Left lobe of liver (tissue), 2 donors: ENCODE data around the gene SLC50A1. TPM values are rescaled to one million over a fixed set of nuclear protein-coding genes. Genes with fewer than 3 reads are reported as not detected.
A peak's percentile ranks its signal among the peaks of the same experiment; 100 is the strongest.
"Not testable (repeated sequence)": the region's sequence is repeated elsewhere in the genome, so short reads cannot be mapped to it uniquely, and the experiment has no call there.

ENCODE experiments used
- ATAC-seq: fragments of 200-7000 bp; cut with Tn5 transposase; one replicate; pipeline ENCODE4 v1.9.1; 2020; ENCODE audit warnings: mild to moderate bottlenecking, moderate library complexity
- DNase-seq: peaks from one replicate; pipeline ENCODE4 v3.0.0-alpha.2; 2020; ENCODE audit warnings: low spot score
- total RNA-seq: library from RNA; stranded (reverse); gene quantifications from one replicate; pipeline ENCODE4 v1.2.1, GENCODE V29; 2021
- donor health status: DM: no; HTN: no; CAD: no; lungs with moderate emphysema.
- donor health status: DM: no; HTN: yes; CAD: no.

The SLC50A1 gene
- total RNA-seq, 1 donor from 2014 or later, result 22.4 TPM

GRCh38 chr1:155134322-155134721 is 1.3 kb upstream of the SLC50A1 start:
- ATAC-seq (no peak), DNase-seq (no peak)

- ATAC-seq (peak; percentile 49), DNase-seq (peak; percentile 88)
These were observed 705 bp upstream of the SLC50A1 start for GRCh38 chr1:155134880-155135414.

- ATAC-seq (no peak), DNase-seq (no peak)
These were observed 1.1 kb downstream of the SLC50A1 start for GRCh38 chr1:155136748-155137147.

GRCh38 chr1:155137154-155137949 is 1.7 kb downstream of the SLC50A1 start:
- no peak for ATAC-seq
- no peak for DNase-seq

- ATAC-seq, result peak; percentile 76
These were observed 4.4 kb downstream of the SLC50A1 start, which contains the start of gene DPM3 for GRCh38 chr1:155139895-155140629. Gene DPM3, minus strand, starts transcription at chr1:155140531. Its CDS starts 291 bp downstream, at chr1:155140240.

GRCh38 chr1:155140630-155140953 is 4.9 kb downstream of the SLC50A1 start:
- no peak for ATAC-seq
- DNase-seq, result no peak

More at GRCh38 chr1:155139895-155140629, 4.4 kb downstream of the SLC50A1 start, which contains the start of gene DPM3:
- peak; percentile 91 for DNase-seq

- no peak for ATAC-seq
- DNase-seq, result no peak
These were observed 6.1 kb downstream of the SLC50A1 start for GRCh38 chr1:155141749-155142148.

GRCh38 chr1:155145491-155145890 is 9.8 kb downstream of the SLC50A1 start:
- DNase-seq (no peak), ATAC-seq (no peak)

- not testable (repeated sequence) for ATAC-seq, DNase-seq
These were observed 20.5 kb downstream of the SLC50A1 start for GRCh38 chr1:155155996-155156643.

- ATAC-seq (no peak), DNase-seq (no peak)
These were observed 23.3 kb downstream of the SLC50A1 start for GRCh38 chr1:155158991-155159390.

GRCh38 chr1:155160128-155160527 is 24.5 kb downstream of the SLC50A1 start:
- ATAC-seq, result no peak
- DNase-seq, result no peak

- DNase-seq, ATAC-seq: not testable (repeated sequence)
These were observed 27.0 kb downstream of the SLC50A1 start for GRCh38 chr1:155162631-155163030.

GRCh38 chr1:155163785-155164184 is 28.1 kb downstream of the SLC50A1 start:
- not testable (repeated sequence) for DNase-seq, ATAC-seq

- not testable (repeated sequence) for ATAC-seq, DNase-seq
These were observed 29.0 kb downstream of the SLC50A1 start for GRCh38 chr1:155164625-155165024.

GRCh38 chr1:155166051-155166470 is 30.4 kb downstream of the SLC50A1 start:
- ATAC-seq (no peak), DNase-seq (no peak)

GRCh38 chr1:155166471-155167165 is 31.0 kb downstream of the SLC50A1 start:
- ATAC-seq, result peak; percentile 27
- peak; percentile 54 for DNase-seq

- ATAC-seq, result peak; percentile 93
- peak; percentile 90 for DNase-seq
These were observed 31.8 kb downstream of the SLC50A1 start for GRCh38 chr1:155167166-155168104.

GRCh38 chr1:155168105-155168445 is 32.4 kb downstream of the SLC50A1 start:
- not testable (repeated sequence) for ATAC-seq, DNase-seq

- ATAC-seq, result no peak
- DNase-seq, result peak; percentile 40
These were observed 33.0 kb downstream of the SLC50A1 start for GRCh38 chr1:155168456-155169210.
